ENCODE data around the gene CENPM. TPM values are rescaled to one million over a fixed set of nuclear protein-coding genes. Genes with fewer than 3 reads are reported as not detected.
"Not testable (repeated sequence)": the region's sequence is repeated elsewhere in the genome, so short reads cannot be mapped to it uniquely, and the experiment has no call there.

The CENPM gene
- total RNA-seq, 2 donors from 2014 or later = 0.79 to 2.0 TPM

- intact Hi-C loops (cut with DNase I) = loop anchor here (5.0 to 10.0 kb wide), 3 partner anchors 143 to 476 kb away; no protein-coding TSS in a partner anchor
- no peak for ATAC-seq
- no peak for DNase-seq
These were observed 22.2 kb upstream of the CENPM start, which contains the start of gene SEPTIN3 for GRCh38 chr22:41969110-41969646. Gene SEPTIN3 (plus strand): TSS chr22:41969443. CDS start chr22:41971493, 2,050 bp downstream.

GRCh38 chr22:41968601-41969000, 21.6 kb upstream of the CENPM start:
- ATAC-seq (no peak), DNase-seq (peak; percentile 41)
- intact Hi-C loops (cut with DNase I) = loop anchor here (5.0 to 10.0 kb wide), 3 partner anchors 144 to 476 kb away; no protein-coding TSS in a partner anchor

DNA sequence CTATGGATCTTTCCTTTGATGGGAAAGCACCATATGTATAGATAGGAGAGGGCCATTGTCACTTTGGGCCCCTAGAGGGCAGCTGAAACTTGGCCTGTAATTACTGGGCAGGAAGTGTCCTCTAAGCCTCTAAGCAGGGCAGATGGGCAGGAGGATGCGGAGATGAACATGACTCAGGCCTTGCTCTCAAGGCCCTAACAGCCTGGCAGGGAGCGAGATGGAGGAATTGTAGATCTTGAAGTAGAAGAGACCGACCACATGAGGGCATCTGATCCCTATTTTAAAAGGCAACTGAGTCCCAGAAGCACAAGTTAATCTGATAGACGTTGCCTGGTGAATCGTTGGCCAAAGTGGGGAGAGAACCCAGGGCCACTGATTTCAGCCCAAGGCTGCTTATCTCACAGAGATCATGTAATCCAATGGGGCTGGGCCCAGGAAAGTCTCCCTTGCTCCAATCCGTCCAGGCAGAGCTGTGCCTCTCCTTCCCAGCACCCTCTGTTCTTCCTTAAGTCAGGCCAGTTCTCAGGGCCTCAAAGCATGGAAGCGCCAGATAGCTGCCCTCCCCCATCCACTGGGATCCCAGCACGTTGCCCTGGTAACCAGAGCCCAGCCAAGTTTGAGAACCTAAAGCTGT, 19.8 kb upstream of the CENPM start:
- DNase-seq = no peak
- intact Hi-C loops (cut with DNase I) = loop anchor here (5.0 to 10.0 kb wide), 3 partner anchors 146 to 478 kb away; no protein-coding TSS in a partner anchor
- ATAC-seq = peak; percentile 42 to 57

DNA sequence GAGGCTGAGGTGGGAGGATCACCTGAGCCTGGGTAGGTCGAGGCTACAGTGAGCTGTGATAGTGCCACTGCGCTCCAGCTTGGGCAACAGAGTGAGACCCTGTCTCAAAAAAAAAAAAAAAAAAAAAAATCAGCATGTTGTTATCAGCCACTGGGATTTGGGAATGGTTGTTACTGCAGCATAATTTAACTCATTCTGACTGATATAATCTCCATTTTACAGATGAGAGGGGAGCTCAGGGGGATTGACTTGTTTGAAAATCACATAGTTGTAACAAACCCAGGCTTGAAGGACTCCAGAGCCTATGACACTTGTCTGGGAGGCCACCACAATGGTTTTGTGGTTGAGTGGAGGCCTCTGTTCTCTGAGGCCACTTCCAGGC, 19.3 kb upstream of the CENPM start:
- intact Hi-C loops (cut with DNase I) = loop anchor here (5.0 to 10.0 kb wide), 3 partner anchors 146 to 479 kb away; no protein-coding TSS in a partner anchor
- DNase-seq (no peak), ATAC-seq (no peak)

DNA sequence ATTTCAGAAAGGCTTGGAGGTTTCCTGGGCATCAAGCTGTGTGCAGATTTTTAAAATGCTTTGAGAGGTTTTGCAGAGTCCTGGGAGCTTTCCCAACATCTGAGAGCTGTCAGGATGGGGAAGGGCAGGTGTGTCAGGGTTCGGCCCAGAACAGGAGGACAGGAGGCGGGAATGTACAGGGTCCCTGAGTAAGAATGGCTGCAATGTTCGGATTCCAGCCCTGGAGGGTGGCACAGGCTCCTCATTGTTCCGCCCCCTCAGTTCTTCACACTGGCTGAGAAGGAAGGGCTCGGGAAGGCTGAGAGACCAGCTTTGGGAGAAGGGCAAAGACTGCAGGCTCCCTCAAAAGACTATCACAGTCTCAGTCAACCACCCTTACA, 17.1 kb upstream of the CENPM start:
- ATAC-seq (peak in 1 of 2 donors; percentile 20), DNase-seq (no peak)
- intact Hi-C loops (cut with DNase I) = loop anchor here in 1 of 2 donors (10.0 kb wide), 2 partner anchors 151 to 481 kb away; no protein-coding TSS in a partner anchor

GRCh38 chr22:41963453-41964111, 16.6 kb upstream of the CENPM start:
- ATAC-seq (peak; percentile 52 to 56), DNase-seq (no peak)
- intact Hi-C loops (cut with DNase I) = loop anchor here in 1 of 2 donors (10.0 kb wide), 2 partner anchors 151 to 481 kb away; no protein-coding TSS in a partner anchor

GRCh38 chr22:41957941-41958556, 11.1 kb upstream of the CENPM start:
- intact Hi-C loops (cut with DNase I) = loop anchor here in 1 of 2 donors (5.0 kb wide), 1 partner anchor 484 kb away; no protein-coding TSS in a partner anchor
- ATAC-seq = peak; percentile 10 to 15
- no peak for DNase-seq

DNA sequence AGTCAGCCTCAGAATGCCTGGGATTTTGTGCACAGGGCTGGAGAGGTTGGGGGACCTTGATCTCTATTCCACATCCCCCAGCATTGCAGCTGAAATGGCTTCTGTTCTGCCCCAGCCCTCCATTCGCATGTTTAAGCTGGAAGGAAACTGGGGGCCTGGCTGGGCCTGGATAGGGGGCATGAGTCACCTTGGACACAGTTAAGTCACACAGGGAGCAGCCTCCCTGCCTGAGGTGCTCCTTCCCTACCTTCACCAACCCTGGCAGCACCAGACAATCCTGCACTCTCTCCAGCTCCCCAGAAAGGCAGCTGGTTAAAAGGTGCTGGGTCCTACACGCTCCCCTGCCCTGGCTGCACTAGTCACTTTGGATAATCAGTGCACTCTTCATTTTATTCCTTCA, 5.8 kb upstream of the CENPM start:
- ATAC-seq (no peak), DNase-seq (no peak)
- intact Hi-C loops (cut with DNase I) = no loop called here

GRCh38 chr22:41951898-41952474, 5.0 kb upstream of the CENPM start, which contains the start of gene SMIM45:
Gene SMIM45 (plus strand): TSS chr22:41952150.
- ATAC-seq = peak in 1 of 2 donors; percentile 50

DNA sequence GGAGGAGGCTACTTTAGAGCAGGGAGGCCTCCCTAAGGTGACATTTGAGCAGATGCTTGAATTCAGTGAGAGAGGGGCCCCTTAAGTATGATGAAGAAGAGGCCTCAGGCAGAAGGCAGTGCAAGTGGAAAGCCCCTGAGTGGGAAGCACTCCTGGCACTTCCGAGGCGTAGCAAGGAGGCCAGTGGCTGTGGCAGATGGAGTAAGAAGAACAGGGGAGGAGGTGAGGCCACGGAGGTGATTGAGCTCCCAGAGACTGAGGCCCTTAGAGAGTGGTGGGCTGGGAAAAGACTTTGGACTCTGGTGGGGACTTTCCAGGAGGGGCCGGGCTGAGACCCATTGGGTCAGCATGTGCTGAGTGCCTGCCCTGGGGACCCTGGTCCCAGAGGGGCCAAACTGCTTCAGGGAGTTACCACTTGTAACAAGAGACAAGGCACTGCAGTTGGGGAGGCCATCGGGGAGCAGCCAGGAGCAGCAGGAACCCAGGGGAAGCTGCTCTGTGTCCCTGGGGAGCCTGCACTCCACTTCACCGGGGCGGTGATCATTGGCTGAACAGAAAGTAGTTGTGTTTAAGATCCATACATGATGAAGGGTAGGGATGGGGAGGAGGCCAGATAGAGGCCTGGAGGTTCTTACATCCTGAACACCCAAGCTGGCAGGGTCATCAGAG, 2.5 kb upstream of the CENPM start:
- intact Hi-C loops (cut with DNase I) = no loop called here
- ATAC-seq (no peak), DNase-seq (no peak)

More at GRCh38 chr22:41951898-41952474, 5.0 kb upstream of the CENPM start, which contains the start of gene SMIM45:
- intact Hi-C loops (cut with DNase I) = no loop called here
- no peak for DNase-seq

- intact Hi-C loops (cut with DNase I); ATAC-seq; DNase-seq: not testable (repeated sequence)
These were observed 2.0 kb upstream of the CENPM start for GRCh38 chr22:41948928-41949296.

DNA sequence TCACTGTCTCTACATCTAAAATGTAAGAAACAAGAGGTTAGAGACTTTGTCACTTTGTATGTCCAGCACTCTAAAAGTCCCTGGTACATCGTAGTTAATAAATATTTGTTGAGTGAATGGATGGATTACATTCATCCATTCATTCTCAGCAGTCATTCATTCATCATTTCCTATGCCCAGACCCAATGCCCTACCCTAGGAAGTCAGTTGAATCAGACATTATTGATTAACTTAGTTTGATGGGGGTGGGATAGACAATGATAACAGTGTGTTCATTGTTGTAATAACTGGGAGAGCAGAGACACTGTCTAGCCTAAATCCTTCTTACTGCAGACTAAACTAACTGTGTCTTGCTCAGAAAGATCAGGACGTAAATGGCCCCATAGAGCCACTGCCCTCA, 1.2 kb upstream of the CENPM start:
- ATAC-seq (no peak), DNase-seq (no peak)
- intact Hi-C loops (cut with DNase I) = no loop called here

GRCh38 chr22:41947424-41948080, 600 bp upstream of the CENPM start:
- DNase-seq = no peak
- no peak for ATAC-seq
- intact Hi-C loops (cut with DNase I) = no loop called here

GRCh38 chr22:41943661-41944209, 3.2 kb downstream of the CENPM start:
- DNase-seq (no peak), ATAC-seq (no peak)
- intact Hi-C loops (cut with DNase I) = loop anchor here in 1 of 2 donors (5.0 kb wide), 3 partner anchors 121 to 246 kb away; partner anchors contain the start of gene MEI1

DNA sequence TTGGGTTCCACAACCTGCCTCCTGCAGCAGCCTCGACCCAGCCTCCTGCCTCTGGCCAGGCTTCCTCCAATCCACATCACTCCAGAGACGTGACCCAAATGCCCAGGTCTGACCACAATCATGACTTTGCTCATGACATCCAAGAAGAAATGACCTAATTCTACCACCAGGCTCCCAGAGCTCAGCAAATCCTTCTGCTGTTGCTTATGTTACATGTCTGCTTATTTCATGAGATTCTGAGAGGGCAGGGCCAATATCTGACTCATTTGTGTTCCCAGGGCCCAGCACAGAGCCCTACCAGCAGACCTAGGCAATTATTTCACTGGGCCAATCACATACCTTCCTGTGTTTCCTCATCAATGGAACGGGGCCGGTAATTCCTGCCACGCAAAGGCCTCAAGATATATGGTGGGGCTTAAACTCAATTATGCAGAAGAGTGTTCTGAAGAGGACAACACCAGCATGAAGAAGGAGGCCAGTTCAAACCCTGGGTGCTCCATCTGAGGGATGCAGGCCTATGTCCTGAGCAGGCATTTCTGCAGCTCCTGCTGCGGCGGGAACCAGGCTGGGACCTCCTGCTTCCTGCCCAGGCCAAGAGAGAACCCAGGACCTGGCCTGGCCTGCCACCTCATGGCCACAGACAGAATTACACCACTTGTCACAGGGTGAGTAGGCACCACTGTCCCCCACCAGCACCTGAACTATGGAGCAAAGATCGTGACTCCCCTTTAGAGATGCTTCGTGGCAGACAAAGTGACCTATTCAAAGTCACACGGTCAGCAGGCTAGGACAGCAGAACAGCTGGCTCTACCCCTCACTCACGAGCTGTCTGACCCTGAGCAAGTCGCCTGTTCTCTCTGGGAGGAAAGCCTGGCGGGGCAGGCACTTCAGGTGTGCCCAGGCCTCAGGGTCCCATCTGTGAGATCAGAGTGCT, 5.9 kb downstream of the CENPM start:
- DNase-seq (peak; percentile 86), ATAC-seq (peak; percentile 85 to 90)
- intact Hi-C loops (cut with DNase I) = loop anchor here (1.0 to 5.0 kb wide), 6 partner anchors 119 to 244 kb away; partner anchors contain the start of gene MEI1 (in 1 of the 2)
